HepG2 (cell line): ENCODE measurements around the gene MYL1. TPM values are rescaled to one million over a fixed set of nuclear protein-coding genes. Genes with fewer than 3 reads are reported as not detected.

Experiments used
- ATAC-seq: fragments of 200-7000 bp; cut with Tn5 transposase; 3 replicates; pipeline ENCODE4 v1.9.1; 2020; ENCODE audit warnings: mild to moderate bottlenecking, moderate library complexity
- BruUV-seq: library from RNA; stranded (reverse); fragments of 400-500 nt; replicated peaks from 2 replicates; lab custom pipeline; 2021; lab: Mats Ljungman, UMichigan
- CTCF ChIA-PET: fragments of 300-600 bp; formaldehyde crosslinking; extraction: SDS; loops from one replicate; lab custom pipeline; 2021; ENCODE audit warnings: low total read pairs, inconsistent platforms, low intra/inter-chr PET ratio; lab: Yijun Ruan, JAX
- POLR2A ChIA-PET: fragments of 350-600 bp; sonication (Branson Sonifier 250); formaldehyde crosslinking; loops from one replicate; lab custom pipeline; 2020; ENCODE audit warnings: antibody characterized with exemption, inconsistent platforms; lab: Yijun Ruan, JAX
- DNase-seq: peaks from one replicate; pipeline ENCODE4 v3.0.0-alpha.2; 2015; ENCODE audit warnings: low spot score
- FAIRE-seq: peaks from 3 replicates; lab custom pipeline; 2011; peaks lifted over from hg19 to GRCh38; lab: Jason Lieb, UNC
- H2AFZ ChIP-seq: one replicate; pipeline ENCODE4 v1.6.1; 2011; ENCODE audit warnings: low read length, inconsistent platforms
- H3K27ac ChIP-seq: fragments of 300-600 bp; 3 replicates; pipeline ENCODE4 v1.8.0; 2011; ENCODE audit warnings: mixed run types, mild to moderate bottlenecking, mixed read lengths, low read length, inconsistent platforms; ENCODE audit not compliant: insufficient read depth; ENCODE audit errors: extremely low read length
- H3K27me3 ChIP-seq, 2 experiments: fragments of 200-600 bp in 1 of 2; 2 replicates in 1 of 2; 3 replicates in 1 of 2; pipeline versions ENCODE4 v1.6.0 to v1.8.0; 2011; ENCODE audit warnings: low read length in 2 of 2, mild to moderate bottlenecking in 2 of 2, moderate library complexity in 2 of 2, inconsistent platforms in 1 of 2; ENCODE audit not compliant: insufficient read depth in 2 of 2, control insufficient read depth in 1 of 2
- H3K36me3 ChIP-seq, 2 experiments: fragments of 200-600 bp in 1 of 2; replicated peaks in 1 of 2; 2 replicates in 1 of 2; 3 replicates in 1 of 2; pipeline versions ENCODE4 v1.5.1 to v1.8.0; 2011; ENCODE audit warnings: low read length in 2 of 2, inconsistent platforms in 1 of 2; ENCODE audit not compliant: insufficient read depth in 2 of 2, control insufficient read depth in 1 of 2
- H3K4me1 ChIP-seq: 2 replicates; pipeline ENCODE4 v1.5.1; 2012; ENCODE audit warnings: low read length, inconsistent platforms; ENCODE audit not compliant: insufficient read depth
- H3K4me2 ChIP-seq: 2 replicates; pipeline ENCODE4 v1.6.0; 2011; ENCODE audit warnings: low read depth, low read length, inconsistent platforms
- H3K4me3 ChIP-seq, 3 experiments: fragments of 200-600 bp in 1 of 3; sonication (generic), shearing (Covaris generic) in 1 of 3; replicated peaks in 1 of 3; 2 replicates each; pipeline ENCODE4 v1.5.1; 2011 to 2016; ENCODE audit warnings: low read length in 3 of 3, inconsistent platforms in 2 of 3, low read depth in 2 of 3, mild to moderate bottlenecking in 2 of 3, control low read depth in 1 of 3, mixed read lengths in 1 of 3; ENCODE audit not compliant: insufficient read depth in 1 of 3
- H3K79me2 ChIP-seq: one replicate; pipeline ENCODE4 v1.6.1; 2011; ENCODE audit warnings: low read length, inconsistent platforms; ENCODE audit not compliant: insufficient read depth
- H3K9ac ChIP-seq: 2 replicates; pipeline ENCODE4 v1.6.0; 2011; ENCODE audit warnings: mild to moderate bottlenecking, low read depth, low read length, inconsistent platforms; ENCODE audit not compliant: insufficient read depth
- H3K9me3 ChIP-seq: 2 replicates; pipeline ENCODE4 v1.5.1; 2012; ENCODE audit warnings: mild to moderate bottlenecking, low read length
- H4K20me1 ChIP-seq: 2 replicates; pipeline ENCODE4 v1.6.0; 2011; ENCODE audit warnings: inconsistent platforms, mild to moderate bottlenecking, low read length, moderate library complexity; ENCODE audit not compliant: insufficient read depth
- KIAA2018 ChIP-seq: sonication (generic); formaldehyde crosslinking; IDR thresholded peaks from 2 replicates; pipeline ENCODE4 v1.5.0; 2020; ENCODE audit warnings: mild to moderate bottlenecking, missing genetic modification reagents, borderline replicate concordance
- MAFF ChIP-seq: IDR thresholded peaks from 2 replicates; pipeline ENCODE4 v1.6.1; 2011; ENCODE audit warnings: low read depth, low read length, improper control_type of control experiment
- MAFK ChIP-seq, 2 experiments: IDR thresholded peaks in 1 of 2; conservative IDR thresholded peaks in 1 of 2; 2 replicates each; pipeline ENCODE4 v1.6.1; 2011; ENCODE audit warnings: improper control_type of control experiment in 2 of 2, low read length in 2 of 2
- NR3C1 ChIP-seq: sonication (generic); formaldehyde crosslinking; IDR thresholded peaks from 2 replicates; pipeline ENCODE4 v1.4.0; 2020; ENCODE audit warnings: missing genetic modification reagents
- ZNF530 ChIP-seq: sonication (generic); formaldehyde crosslinking; IDR thresholded peaks from 2 replicates; pipeline ENCODE4 v1.5.0; 2020; ENCODE audit warnings: low read depth, mild to moderate bottlenecking, missing genetic modification reagents
- WGBS: methylation state at CpG from one replicate; pipeline ENCODE4 v1.1.6; 2017; ENCODE audit warnings: low lambda C conversion rate; 5-methylcytosine and 5-hydroxymethylcytosine counted together
- in situ Hi-C: cut with HindIII; loops from 2 replicates; pipeline ENCODE4 v1.10.0; 2017; ENCODE audit warnings: low pct_unique_long_range_greater_than_20kb; ENCODE audit not compliant: extremely low pct_ligation_motif_present
- intact Hi-C: fragments of 100-400 bp; cut with micrococcal nuclease; formaldehyde crosslinking; loops from one replicate; pipeline ENCODE4 v1.10.0; 2022; ENCODE audit not compliant: unreplicated experiment
- polyA plus RNA-seq, 8 experiments: library from polyadenylated mRNA; depleted of rRNA in 3 of 8; stranded (reverse) in 7 of 8; unstranded in 1 of 8; fragments of >200 nt; fragmentation: Illumina TruSeq in 4 of 8; extraction: Trizol in 4 of 8; gene quantifications; 2 replicates each; pipeline versions ENCODE4 v1.2.1 to v1.2.3, GENCODE V29; 2011 to 2016; ENCODE audit warnings: low read depth in 4 of 8, missing spikeins in 1 of 8, mixed read lengths in 1 of 8; ENCODE audit not compliant: insufficient read depth in 1 of 8
- total RNA-seq, 5 experiments: library from RNA; depleted of rRNA; stranded (reverse); fragments of >200 nt; fragmentation: Illumina TruSeq; extraction: Trizol; gene quantifications; 2 replicates each; pipeline ENCODE4 v1.2.3, GENCODE V29; 2016; ENCODE audit warnings: low read depth in 1 of 5

The MYL1 gene
- total and polyA plus RNA-seq, 2 of the 13 experiments (the other 11 are each of a cell fraction or from before 2014, with no cell fraction given): not detected

GRCh38 chr2:210271300-210271699, 43.7 kb downstream of the MYL1 start:
- no peak for FAIRE-seq
- Histone ChIP-seq H3K4me2 (no peak overlapping the region), H2AFZ (no peak overlapping the region), H3K4me3 (no peak overlapping the region), H3K36me3 (no peaks in the 10 kb centered on the region), H3K27ac (no peak overlapping the region), H4K20me1 (no peaks in the 10 kb centered on the region), H3K9me3 (no peaks in the 10 kb centered on the region), H3K27me3 (no peaks in the 10 kb centered on the region), H3K9ac (no peak overlapping the region), H3K4me1 (no peaks in the 10 kb centered on the region), H3K79me2 (no peaks in the 10 kb centered on the region)
- ChIA-PET POLR2A (no interaction called here), CTCF (no interaction called here)
- intact Hi-C loops (no loop called here), in situ Hi-C loops (no loop called here)
- ATAC-seq: no peak
- TF ChIP-seq MAFF (peak; percentile 95), MAFK (conservative IDR thresholded peaks at IDR 0.05 in 1 of 2, IDR thresholded peaks at IDR 0.05 in 1 of 2; ENCODE audit: low read length in 2 of 2) (peak; percentile 94 to 98), NR3C1 (CRISPR knock-in tag) (no peak)
- no TSS peak for BruUV-seq
- DNase-seq: no peak

- ATAC-seq: no peak
- TF ChIP-seq ZNF530 (CRISPR knock-in tag) (no peak), KIAA2018 (no peak)
These were observed 45.8 kb downstream of the MYL1 start for GRCh38 chr2:210269148-210269547.

More at GRCh38 chr2:210269148-210269547, 45.8 kb downstream of the MYL1 start:
- Histone ChIP-seq H3K9ac (no peak overlapping the region), H2AFZ (no peak overlapping the region), H3K4me1 (no peaks in the 10 kb centered on the region), H4K20me1 (no peaks in the 10 kb centered on the region), H3K79me2 (no peaks in the 10 kb centered on the region), H3K27me3 (no peaks in the 10 kb centered on the region), H3K9me3 (no peaks in the 10 kb centered on the region), H3K4me3 (no peak overlapping the region), H3K4me2 (no peak overlapping the region), H3K36me3 (no peaks in the 10 kb centered on the region), H3K27ac (no peak overlapping the region)
- FAIRE-seq (no peak), DNase-seq (no peak)
- in situ Hi-C loops (no loop called here), intact Hi-C loops (no loop called here)
- CTCF ChIA-PET: no interaction called here
- no TSS peak for BruUV-seq
- POLR2A ChIA-PET: no interaction called here
- 2% methylated on average over 3 of the region's 3 CpGs for WGBS
